Body of pancreas (tissue), 4 donors: ENCODE data around the gene PACSIN2. TPM values are rescaled to one million over a fixed set of nuclear protein-coding genes. Genes with fewer than 3 reads are reported as not detected.

Source experiments
- ATAC-seq: fragments of 150-250 bp; one replicate; pipeline ENCODE4 v1.9.1; 2016
- DNase-seq, 4 donors: peaks; one replicate each; pipeline ENCODE4 v3.0.0-alpha.2; 2019
- H3K27ac ChIP-seq, 4 donors: fragments of 200-600 bp; sonication (generic); 1 replicate in 3 of 4; 2 replicates in 1 of 4; pipeline versions ENCODE4 v1.5.1 to v1.6.1; 2016 to 2019; ENCODE audit warnings: mild to moderate bottlenecking in 1 of 4, mixed read lengths in 1 of 4, moderate library complexity in 1 of 4
- H3K27me3 ChIP-seq, 2 donors: fragments of 200-600 bp; sonication (generic); one replicate each; pipeline ENCODE4 v1.6.0; 2016; ENCODE audit warnings: mild to moderate bottlenecking in 1 of 2
- H3K36me3 ChIP-seq, 2 donors: fragments of 200-600 bp; sonication (generic); replicated peaks in 1 of 2; 2 replicates each; pipeline ENCODE4 v1.5.1; 2016; ENCODE audit warnings: low read depth in 2 of 2; ENCODE audit not compliant: insufficient read depth in 1 of 2
- H3K4me1 ChIP-seq: fragments of 200-600 bp; sonication (generic); one replicate; pipeline ENCODE4 v1.6.0; 2016
- H3K4me3 ChIP-seq, 2 donors: fragments of 200-600 bp; sonication (generic); 1 replicate in 1 of 2; 2 replicates in 1 of 2; pipeline ENCODE4 v1.5.1; 2016 to 2019
- H3K9me3 ChIP-seq, 3 donors: fragments of 200-600 bp; sonication (generic); 1 replicate in 2 of 3; 2 replicates in 1 of 3; pipeline ENCODE4 v1.5.1; 2016
- POLR2A ChIP-seq, 3 donors: fragments of 450-650 bp; IDR thresholded peaks; one replicate each; pipeline ENCODE4 v1.6.1; 2016; ENCODE audit warnings: antibody characterized with exemption in 3 of 3, mild to moderate bottlenecking in 2 of 3
- WGBS, 2 donors: methylation state at CpG; one replicate each; pipeline ENCODE4 v1.1.5; 2017; 5-methylcytosine and 5-hydroxymethylcytosine counted together
- intact Hi-C: fragments of 100-400 bp; cut with DNase I; formaldehyde crosslinking; loops from one replicate; pipeline ENCODE4 v1.15.1; 2023
- total RNA-seq, 2 donors: library from RNA; depleted of rRNA; stranded (reverse); fragments of >200 nt; gene quantifications; one replicate each; pipeline ENCODE4 v1.1.0, GENCODE V29; 2016
- TF ChIP-seq, protein P1 (sequence below), 7 experiments: fragments of 450-650 bp in 4 of 7; fragments of 200-600 bp in 3 of 7; sonication (generic) in 3 of 7; IDR thresholded peaks; one replicate each; pipeline ENCODE4 v1.5.1; 2016 to 2019; ENCODE audit warnings: antibody characterized with exemption in 7 of 7

PACSIN2 gene
- total RNA-seq, 2 donors from 2014 or later: 117 to 118 TPM

GRCh38 chr22:42877597-42878340, 137.2 kb downstream of the PACSIN2 start:
- 52 to 76% methylated on average over 6 to 12 of the region's 12 CpGs for WGBS, 2 donors
- Histone ChIP-seq H3K4me3 (no peak overlapping the region), H3K27ac (peak overlapping the region; percentile 32 to 96 (median 93)), H3K27me3 (no peaks in the 10 kb centered on the region), H3K36me3 (peaks cover 10 to 22% of the 10 kb centered on the region in 2 donors), H3K4me1 (peaks cover 75% of the 10 kb centered on the region), H3K9me3 (no peaks in the 10 kb centered on the region)
- ATAC-seq: no peak
- DNase-seq: peak in 2 of 4 donors; percentile 49 to 66
- no peak for TF ChIP-seq POLR2A (IDR thresholded peaks at IDR 0.05)
- TF ChIP-seq, protein P1, sequence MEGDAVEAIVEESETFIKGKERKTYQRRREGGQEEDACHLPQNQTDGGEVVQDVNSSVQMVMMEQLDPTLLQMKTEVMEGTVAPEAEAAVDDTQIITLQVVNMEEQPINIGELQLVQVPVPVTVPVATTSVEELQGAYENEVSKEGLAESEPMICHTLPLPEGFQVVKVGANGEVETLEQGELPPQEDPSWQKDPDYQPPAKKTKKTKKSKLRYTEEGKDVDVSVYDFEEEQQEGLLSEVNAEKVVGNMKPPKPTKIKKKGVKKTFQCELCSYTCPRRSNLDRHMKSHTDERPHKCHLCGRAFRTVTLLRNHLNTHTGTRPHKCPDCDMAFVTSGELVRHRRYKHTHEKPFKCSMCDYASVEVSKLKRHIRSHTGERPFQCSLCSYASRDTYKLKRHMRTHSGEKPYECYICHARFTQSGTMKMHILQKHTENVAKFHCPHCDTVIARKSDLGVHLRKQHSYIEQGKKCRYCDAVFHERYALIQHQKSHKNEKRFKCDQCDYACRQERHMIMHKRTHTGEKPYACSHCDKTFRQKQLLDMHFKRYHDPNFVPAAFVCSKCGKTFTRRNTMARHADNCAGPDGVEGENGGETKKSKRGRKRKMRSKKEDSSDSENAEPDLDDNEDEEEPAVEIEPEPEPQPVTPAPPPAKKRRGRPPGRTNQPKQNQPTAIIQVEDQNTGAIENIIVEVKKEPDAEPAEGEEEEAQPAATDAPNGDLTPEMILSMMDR (IDR thresholded peaks at IDR 0.05): no peak
- intact Hi-C loops: no loop called here

GRCh38 chr22:42877158-42877557, 137.8 kb downstream of the PACSIN2 start:
- DNase-seq: no peak
- intact Hi-C loops: no loop called here
- Histone ChIP-seq H3K9me3 (no peaks in the 10 kb centered on the region), H3K4me1 (peaks cover 69% of the 10 kb centered on the region), H3K27ac (peak overlapping the region in 3 of 4 donors; percentile 4 to 96 (median 92)), H3K4me3 (no peak overlapping the region), H3K27me3 (no peaks in the 10 kb centered on the region), H3K36me3 (peaks cover 10 to 26% of the 10 kb centered on the region in 2 donors)
- no peak for ATAC-seq
- TF ChIP-seq, protein P1 (IDR thresholded peaks at IDR 0.05): no peak
- no peak for TF ChIP-seq POLR2A (IDR thresholded peaks at IDR 0.05)
- WGBS, 2 donors: 78 to 92% methylated on average over 2 to 8 of the region's 8 CpGs

- TF ChIP-seq, protein P1 (IDR thresholded peaks at IDR 0.05): no peak
- TF ChIP-seq POLR2A (IDR thresholded peaks at IDR 0.05): no peak
- Histone ChIP-seq H3K27ac (no peak overlapping the region), H3K4me1 (peaks cover 57% of the 10 kb centered on the region), H3K27me3 (no peaks in the 10 kb centered on the region), H3K9me3 (no peaks in the 10 kb centered on the region), H3K4me3 (no peak overlapping the region), H3K36me3 (peaks cover 12 to 26% of the 10 kb centered on the region in 2 donors)
- intact Hi-C loops: no loop called here
- no peak for DNase-seq
- 89 to 96% methylated on average over 15 to 17 of the region's 17 CpGs for WGBS, 2 donors
- no peak for ATAC-seq
These were observed 138.9 kb downstream of the PACSIN2 start for GRCh38 chr22:42876041-42876440.

DNA sequence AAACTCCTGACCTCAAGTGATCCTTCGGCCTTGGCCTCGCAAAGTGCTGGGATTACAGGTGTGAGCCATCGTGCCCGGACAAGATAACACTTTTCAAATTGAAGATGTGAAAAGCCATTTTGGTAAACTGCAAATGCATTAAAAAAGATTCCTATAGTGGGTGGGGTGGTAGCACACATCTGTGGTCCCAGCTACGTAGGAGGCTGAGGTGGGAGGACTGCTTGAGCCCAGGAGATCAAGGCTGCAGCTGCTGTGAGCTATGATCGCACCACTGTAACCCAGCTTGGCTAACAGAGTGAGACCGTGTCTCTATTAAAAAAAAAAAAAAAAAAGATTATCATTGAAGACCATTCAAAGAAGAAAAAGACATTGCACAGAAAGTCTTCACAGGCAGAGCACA, 140.9 kb downstream of the PACSIN2 start:
- no peaks in the 10 kb centered on the region for H3K27me3 ChIP-seq
- intact Hi-C loops: no loop called here
- no peak for TF ChIP-seq POLR2A (IDR thresholded peaks at IDR 0.05)
- TF ChIP-seq, protein P1 (IDR thresholded peaks at IDR 0.05): no peak
- DNase-seq (no peak), ATAC-seq (no peak)
- H3K27ac ChIP-seq: peak overlapping the region in 2 of 4 donors; percentile 18 to 24
- WGBS, 2 donors: 81 to 82% methylated on average over 7 of the region's 7 CpGs
- H3K4me1 ChIP-seq: peaks cover 53% of the 10 kb centered on the region
- H3K4me3 ChIP-seq: no peak overlapping the region
- no peaks in the 10 kb centered on the region for H3K9me3 ChIP-seq
- peaks cover 14 to 26% of the 10 kb centered on the region in 2 donors for H3K36me3 ChIP-seq

DNA sequence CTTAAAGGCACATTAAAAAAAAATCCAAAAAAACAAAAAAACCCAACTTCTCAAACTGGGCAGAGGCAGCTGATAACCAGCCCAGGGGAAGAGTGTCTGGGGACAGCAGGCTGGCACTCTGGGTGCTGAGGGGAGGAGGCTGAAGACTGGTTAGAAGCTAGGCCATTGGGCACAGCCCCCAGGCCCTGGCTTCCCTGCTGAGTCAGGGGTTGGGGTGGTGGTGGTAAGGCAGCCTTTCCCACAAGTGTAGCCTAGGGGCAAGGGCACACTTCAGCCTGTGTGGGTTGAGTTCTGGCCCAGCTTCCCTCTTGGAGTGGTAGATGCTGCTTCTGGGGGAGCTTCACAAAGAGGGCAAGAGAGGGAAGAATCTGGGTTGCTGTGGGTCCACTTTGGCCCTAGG, 141.6 kb downstream of the PACSIN2 start:
- Histone ChIP-seq H3K27ac (peak overlapping the region in 3 of 4 donors; percentile 19 to 26 (median 25)), H3K4me3 (no peak overlapping the region), H3K9me3 (no peaks in the 10 kb centered on the region), H3K27me3 (no peaks in the 10 kb centered on the region), H3K4me1 (peaks cover 53% of the 10 kb centered on the region), H3K36me3 (peaks cover 14 to 23% of the 10 kb centered on the region in 2 donors)
- ATAC-seq (no peak), DNase-seq (peak in 1 of 4 donors; percentile 10)
- TF ChIP-seq, protein P1 (IDR thresholded peaks at IDR 0.05): no peak
- no peak for TF ChIP-seq POLR2A (IDR thresholded peaks at IDR 0.05)
- intact Hi-C loops: no loop called here
